ENCODE data around the gene RADIL.
A peak's percentile ranks its signal among the peaks of the same experiment; 100 is the strongest.
"Not testable (repeated sequence)": the region's sequence is repeated elsewhere in the genome, so short reads cannot be mapped to it uniquely, and the experiment has no call there.

RADIL gene

DNA sequence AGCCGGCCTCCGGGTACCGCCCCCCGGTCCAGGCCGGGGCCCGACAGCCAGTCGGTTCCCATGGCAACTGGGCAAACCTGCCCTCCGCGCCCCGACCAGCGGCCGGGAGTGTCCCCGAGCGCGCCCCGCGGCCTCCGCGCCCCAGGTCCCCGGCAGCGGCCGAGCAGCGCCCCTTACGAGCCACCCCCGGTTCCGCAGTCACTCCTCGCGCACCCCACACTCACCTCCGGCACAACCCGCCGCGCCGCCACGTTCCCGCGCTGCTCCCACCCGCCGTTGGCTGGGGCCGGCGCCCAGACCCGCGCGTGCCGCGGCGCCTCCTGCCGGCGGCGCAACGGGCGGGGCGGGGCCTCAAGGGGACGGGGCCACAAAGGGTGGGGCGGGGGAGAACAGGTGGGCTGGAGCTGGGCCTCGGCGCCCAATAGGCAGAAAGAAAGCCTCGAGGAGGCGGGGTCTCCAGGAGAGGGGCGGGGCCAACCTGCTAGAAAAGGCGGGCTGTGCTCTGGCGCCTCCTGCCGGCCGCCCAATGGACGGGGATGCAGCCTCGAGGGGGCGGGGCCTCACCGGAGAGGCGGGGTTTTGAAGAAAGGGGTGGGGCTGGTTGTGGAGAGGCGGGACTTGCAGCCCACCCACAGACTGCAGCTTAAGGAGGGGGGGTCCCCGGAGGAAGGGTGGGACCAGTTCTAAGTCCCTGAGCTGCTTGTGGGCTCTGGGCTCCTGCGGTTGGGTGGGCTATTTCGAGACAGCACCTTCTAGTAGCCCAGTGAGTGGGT, at the start of gene RADIL:
Gene RADIL, minus strand, starts transcription at position 345 of the 773 bp plus-strand sequence. CDS start 5,577 bp downstream, outside the sequence.
- peak; percentile 86 for DNase-seq

DNA sequence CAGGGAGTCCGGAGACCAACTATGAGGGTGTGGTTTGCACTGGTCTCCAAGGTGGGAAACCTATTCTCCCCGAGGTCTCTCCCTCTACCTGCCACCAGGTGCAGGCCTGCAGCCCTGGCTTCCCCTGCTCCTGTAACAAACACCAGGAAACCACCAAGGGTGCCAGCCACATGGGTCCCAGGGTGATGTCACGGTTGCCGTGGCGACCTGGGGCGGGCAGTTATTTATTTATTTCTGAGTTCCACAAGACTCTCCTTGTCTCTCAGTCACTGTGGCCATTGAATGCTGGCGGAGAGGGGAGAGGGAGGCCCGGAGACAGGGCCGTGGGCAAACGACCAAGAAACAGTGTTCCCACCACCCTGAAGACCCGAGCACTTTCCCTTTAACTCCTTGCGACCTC, 48.4 kb upstream of the RADIL start:
- no peak for DNase-seq

DNA sequence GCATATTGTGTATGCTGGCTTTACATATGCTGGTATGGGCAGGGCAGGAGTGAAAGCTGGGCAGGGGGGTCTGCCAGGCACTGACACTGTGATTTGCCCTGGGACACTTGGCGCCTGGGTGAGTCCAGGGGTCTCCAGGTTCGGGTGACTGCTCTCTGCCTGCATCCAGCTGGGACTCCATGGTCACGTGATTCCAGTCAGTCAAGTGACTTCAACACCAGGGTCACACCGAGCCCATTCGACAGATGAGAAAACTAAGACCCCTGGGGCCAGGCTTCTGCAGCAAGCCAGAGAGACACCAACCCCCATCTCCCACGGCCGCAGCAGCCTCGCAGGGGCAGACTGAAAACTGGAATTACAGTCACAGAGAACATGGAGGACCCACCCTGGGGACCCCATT, 45.5 kb upstream of the RADIL start:
- DNase-seq: no peak

DNA sequence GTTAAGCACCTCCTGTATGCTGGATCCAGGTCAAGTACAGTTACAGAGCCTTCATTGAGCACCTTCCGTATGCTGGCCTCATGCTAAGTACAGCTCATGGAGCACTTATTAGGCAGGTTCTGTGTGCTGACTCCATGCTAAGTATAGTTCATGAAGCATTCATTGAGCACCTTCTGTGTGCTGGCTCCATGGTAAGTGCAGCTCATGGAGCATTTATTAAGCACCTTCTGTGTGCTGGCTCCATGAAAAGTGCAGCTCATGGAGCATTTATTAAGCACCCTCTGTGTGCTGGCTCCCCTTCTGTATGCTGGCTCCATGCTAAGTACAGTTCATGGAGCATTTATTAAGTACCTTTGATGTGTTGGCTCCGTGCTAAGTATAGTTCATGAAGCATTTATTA, 44.9 kb upstream of the RADIL start:
- DNase-seq: no peak

DNA sequence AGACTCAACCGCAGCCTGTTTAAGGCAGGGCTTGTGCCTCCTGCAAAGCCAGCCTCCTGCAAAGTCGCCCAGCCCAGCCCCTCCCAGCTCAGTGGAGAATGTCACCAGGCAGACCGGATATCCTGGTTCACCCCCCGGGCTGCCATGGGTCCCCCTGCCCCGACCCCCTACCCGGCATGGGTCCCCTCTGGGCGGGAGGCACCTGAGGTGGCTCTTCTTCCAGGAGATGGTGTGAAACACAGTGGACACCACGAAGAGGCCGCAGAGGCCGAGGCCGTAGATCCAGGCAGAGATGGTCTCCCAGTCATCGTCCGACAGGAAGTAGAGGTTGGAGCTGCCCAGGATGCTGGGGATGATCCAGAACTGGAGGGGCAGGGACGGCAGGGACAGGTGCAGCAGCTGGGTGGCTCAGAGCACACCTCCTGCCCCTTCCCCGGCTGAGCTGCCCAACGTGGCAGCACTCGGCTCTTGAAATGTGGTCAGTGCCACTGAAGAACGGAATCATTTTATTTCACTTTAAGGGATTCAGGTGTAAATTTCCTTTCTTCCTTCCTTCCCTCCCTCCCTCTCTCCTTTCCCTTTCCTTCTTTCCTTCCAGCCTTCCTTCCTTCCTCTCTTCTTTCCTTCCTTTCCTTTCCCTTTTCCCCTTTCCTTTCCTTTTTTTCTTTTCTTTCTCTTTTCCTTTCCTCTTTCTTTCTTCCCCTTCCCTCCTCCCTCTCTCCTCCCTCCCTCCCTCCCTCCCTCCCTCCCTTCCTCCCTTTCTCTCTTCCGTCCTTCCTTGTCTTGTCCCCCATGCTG, 36.7 kb upstream of the RADIL start:
- no peak for DNase-seq

- DNase-seq: no peak
These were observed 32.6 kb upstream of the RADIL start for GRCh38 chr7:4916113-4916512.

DNA sequence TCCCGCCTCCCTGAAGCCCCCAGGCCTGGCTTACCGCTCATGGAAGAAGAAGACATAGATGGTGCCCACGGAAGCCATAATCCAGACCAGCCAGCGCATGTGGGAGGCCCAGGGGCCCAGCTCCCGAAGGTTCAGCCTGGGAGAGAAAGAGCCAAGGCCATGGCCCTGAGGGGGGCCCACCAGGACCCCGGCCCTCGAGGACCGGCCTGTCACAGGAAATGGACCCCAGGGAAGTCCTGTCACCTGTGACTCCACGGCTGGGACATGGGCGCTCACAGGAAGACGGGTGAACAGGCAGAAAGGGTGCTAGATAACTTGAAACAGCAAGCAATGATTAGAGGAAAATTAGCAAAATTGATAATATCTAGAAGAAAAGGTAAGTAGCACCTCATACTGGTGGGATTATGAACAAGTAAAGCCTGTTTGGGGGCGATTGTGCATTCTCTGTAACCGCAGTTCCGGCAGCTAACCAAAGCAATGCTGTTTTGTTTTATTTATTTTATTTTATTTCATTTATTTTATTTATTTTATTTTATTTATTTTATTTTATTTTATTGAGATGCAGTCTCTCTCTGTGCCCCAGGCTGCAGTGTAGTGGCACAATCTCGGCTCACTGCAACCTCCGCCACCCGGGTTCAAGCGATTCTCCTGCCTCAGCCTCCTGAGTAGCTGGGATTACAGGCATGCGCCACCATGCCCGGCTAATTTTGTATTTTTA, 27.8 kb upstream of the RADIL start:
- DNase-seq: no peak

DNA sequence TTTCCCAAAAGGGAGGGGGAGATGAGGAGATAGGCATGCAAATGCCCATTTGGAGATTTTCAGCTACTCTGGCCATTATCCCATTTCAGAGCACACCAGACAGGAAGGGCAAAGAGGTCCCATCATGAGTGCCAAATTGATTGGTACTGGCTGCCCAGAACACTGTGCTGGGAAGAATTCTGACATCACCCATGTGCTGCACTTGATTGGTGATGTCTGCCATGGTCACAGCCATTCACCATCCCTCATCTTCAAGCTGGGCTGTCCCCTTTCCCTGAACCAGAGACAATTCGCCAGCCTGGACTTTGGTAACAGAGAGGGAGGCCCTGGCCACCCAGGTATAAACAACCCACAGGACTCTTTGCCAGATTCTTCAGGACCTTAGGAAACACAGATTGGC, 23.2 kb upstream of the RADIL start:
- DNase-seq: no peak

DNA sequence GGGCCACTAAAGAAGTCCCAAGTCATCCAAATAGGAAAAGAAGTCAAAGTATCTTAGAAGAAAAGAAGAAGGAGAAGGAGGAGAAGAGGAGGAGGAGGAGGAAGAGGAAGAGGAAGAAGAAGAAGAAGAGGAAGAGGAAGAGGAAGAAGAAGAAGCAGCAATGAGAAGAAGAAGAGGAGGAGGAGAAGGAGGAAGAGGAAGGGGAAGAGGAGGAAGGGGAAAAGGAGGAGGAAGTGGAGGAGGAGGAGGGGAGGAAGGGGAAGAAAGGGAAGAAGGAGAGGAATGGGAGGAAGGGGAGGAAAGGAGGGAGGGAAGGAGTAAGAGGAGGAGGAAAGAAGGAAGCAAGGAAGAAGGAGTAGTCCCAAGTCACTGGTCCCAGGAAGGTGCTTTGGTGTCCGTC, 21.7 kb upstream of the RADIL start:
- no peak for DNase-seq

GRCh38 chr7:4904346-4904745, 20.8 kb upstream of the RADIL start:
- DNase-seq: no peak

- DNase-seq: no peak
These were observed 12.2 kb upstream of the RADIL start for GRCh38 chr7:4895766-4896165.

GRCh38 chr7:4894482-4894881, 11.0 kb upstream of the RADIL start:
- no peak for DNase-seq

DNA sequence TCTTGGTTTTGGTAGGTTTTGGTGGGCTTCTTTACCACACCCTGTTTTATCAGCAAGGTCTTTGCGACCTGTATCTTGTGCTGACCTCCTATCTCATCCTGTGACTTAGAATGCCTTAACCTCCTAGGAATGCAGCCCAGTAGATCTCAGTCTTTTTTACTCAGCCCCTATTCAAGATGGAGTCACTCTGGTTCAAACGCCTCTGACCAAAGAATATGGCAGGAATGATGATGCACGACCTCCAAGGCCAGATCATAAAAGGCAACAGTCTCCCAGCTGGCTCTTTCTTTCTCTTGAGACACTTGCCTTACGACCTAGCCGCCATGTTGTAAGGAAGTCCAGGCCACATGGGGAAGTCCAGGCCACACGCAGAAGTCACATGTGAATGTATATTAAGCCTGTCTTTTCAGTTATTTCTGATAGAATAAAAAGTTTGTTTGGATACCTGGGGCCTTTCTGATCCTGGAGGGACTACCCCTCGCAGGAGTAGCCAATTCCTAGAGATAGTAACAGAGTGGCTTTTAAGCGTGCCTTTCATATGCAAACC, 10.5 kb upstream of the RADIL start:
- DNase-seq: no peak

GRCh38 chr7:4893188-4893587, 9.7 kb upstream of the RADIL start:
- not testable (repeated sequence) for DNase-seq

DNA sequence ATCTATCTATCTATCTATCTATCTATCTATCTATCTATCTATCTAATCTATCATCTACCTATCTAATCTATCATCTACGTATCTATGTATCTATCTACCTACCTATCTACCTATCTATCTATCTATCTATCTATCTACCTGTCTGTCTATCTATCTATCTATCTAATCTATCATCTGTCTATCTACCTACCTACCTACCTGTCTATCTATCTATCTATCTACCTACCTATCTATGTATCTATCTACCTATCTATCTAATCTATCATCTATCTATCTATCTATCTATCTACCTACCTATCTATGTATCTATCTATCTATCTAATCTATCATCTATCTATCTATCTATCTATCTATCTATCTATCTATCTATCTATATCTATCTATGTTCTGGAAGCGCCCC, 8.0 kb upstream of the RADIL start:
- not testable (repeated sequence) for DNase-seq

- DNase-seq: no peak
These were observed 6.2 kb upstream of the RADIL start for GRCh38 chr7:4889682-4890081.

GRCh38 chr7:4888161-4888560, 4.6 kb upstream of the RADIL start:
- no peak for DNase-seq

- no peak for DNase-seq
These were observed 3.2 kb upstream of the RADIL start for GRCh38 chr7:4886671-4887070.

DNA sequence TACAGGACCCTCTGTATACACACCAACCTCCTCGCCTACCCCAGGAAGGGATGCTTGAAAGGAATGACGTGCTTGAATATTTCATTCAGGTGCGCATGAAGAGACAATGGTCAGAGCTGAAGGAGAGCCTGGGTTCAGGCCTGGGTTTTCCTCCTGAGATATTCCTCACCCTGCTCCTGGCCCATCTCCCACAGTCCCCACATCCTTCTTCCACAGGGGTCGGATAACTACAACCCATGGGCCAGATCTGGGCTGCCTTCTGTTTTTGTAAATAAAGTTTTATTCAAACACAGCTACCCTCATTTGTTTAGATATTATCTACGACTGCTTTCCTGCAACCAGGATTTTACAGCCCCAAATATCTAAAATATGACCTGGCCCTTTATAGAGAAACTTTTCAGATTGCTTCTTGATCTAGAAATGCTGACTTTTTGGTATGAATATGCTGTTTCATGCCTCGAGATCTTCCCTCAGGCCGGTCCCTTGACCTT, 1.8 kb upstream of the RADIL start:
- DNase-seq: no peak

DNA sequence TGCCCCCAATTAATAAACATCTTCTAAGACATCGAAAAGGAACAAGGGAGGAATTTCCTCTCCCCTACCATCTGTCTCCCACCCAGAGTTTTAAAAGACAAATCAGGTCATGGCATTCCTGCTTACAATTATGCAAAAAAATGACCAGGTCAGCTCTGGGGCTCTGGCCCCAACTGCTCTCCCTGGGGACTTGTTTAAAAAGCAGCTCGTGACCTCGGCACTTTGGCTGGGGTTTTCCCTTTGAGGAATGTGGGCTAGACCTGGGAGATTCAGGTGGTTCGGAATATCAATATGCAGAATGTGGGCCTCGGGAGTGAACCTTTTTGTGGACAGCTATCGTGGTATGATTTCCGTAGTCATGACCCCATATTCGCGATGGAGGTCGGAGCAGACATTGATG, 648 bp upstream of the RADIL start:
- DNase-seq: no peak

DNA sequence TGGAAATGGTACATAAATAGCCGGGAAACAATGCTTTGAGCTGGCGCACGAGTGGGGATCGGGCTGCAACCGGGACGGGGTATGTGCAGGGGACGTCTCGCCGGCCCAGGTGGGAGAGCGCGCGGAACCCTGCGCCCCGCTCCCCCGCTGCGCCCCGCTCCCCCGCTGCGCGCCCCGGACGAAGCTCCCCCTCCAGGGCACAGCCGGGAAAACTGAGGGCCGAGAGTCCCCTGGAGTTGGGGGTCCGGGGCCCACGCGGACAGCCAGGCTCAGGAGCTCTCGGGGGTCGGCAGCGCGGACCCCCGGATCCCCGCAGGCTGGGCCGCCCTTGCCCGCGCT, 514 bp downstream of the RADIL start:
- DNase-seq: no peak

GRCh38 chr7:4882169-4883032, 1.1 kb downstream of the RADIL start:
- no peak for DNase-seq
